ENCODE data around the gene GART.

Gene GART

DNA sequence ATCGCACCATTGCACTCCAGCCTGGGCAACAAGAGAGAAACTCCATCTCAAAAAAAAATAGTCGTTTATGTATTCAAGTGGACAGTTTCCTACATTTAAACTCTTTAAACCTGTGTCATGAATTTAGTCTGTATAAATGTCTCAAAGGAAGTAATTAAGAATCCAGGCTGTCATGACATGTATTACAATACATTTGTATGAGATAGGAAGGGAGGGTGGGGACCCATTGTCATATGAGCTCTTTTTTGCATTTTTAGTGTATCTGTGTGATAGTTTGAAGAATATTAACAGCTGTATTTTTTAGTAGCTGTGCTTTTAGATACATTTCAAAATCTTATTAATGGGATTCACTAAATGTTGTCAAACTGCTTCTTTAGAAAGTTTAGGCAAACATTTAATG, 26.5 kb upstream of the GART start:
- Histone ChIP-seq H3K4me3 (ENCODE audit: low read depth in 1 of 2, low read length in 2 of 2) (no peak overlapping the region), H3K27me3 (ENCODE audit: low read depth, low read length) (no peaks in the 10 kb centered on the region), H3K36me3 (ENCODE audit: control insufficient read depth in 1 of 2, insufficient read depth in 2 of 2, low read length in 2 of 2) (peaks cover 32 to 56% of the 10 kb centered on the region in 2 donors), H3K4me1 (ENCODE audit: control insufficient read depth in 1 of 2, insufficient read depth in 2 of 2, low read length in 2 of 2) (peaks cover 5 to 20% of the 10 kb centered on the region in 2 donors), H3K9me3 (ENCODE audit: control insufficient read depth in 1 of 2, low read length in 2 of 2) (no peaks in the 10 kb centered on the region), H3K27ac (ENCODE audit: low read length) (no peak overlapping the region)

DNA sequence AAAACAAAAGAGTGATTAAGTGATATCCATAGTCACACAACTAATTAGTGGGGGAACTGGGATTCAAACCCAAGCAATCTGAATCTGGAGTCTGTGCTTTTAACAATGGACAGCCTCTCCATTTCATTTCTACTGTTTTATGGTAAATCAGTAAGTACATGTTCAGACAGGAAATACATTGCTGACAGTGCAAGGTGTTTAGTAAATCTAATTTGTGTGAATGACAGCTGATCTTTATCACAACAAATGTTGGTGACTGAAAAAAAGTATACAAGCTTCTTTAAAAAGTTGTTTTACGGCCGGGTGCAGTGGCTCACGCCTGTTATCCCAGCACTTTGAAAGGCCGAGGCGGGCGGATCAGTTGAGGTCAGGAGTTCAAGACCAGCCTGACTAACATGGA, 26.0 kb upstream of the GART start:
- Histone ChIP-seq H3K9me3 (ENCODE audit: control insufficient read depth in 1 of 2, low read length in 2 of 2) (no peaks in the 10 kb centered on the region), H3K27ac (ENCODE audit: low read length) (no peak overlapping the region), H3K4me3 (ENCODE audit: low read depth in 1 of 2, low read length in 2 of 2) (no peak overlapping the region), H3K4me1 (ENCODE audit: control insufficient read depth in 1 of 2, insufficient read depth in 2 of 2, low read length in 2 of 2) (peaks cover 5 to 16% of the 10 kb centered on the region in 2 donors), H3K27me3 (ENCODE audit: low read depth, low read length) (no peaks in the 10 kb centered on the region), H3K36me3 (ENCODE audit: control insufficient read depth in 1 of 2, insufficient read depth in 2 of 2, low read length in 2 of 2) (peaks cover 29 to 55% of the 10 kb centered on the region in 2 donors)

DNA sequence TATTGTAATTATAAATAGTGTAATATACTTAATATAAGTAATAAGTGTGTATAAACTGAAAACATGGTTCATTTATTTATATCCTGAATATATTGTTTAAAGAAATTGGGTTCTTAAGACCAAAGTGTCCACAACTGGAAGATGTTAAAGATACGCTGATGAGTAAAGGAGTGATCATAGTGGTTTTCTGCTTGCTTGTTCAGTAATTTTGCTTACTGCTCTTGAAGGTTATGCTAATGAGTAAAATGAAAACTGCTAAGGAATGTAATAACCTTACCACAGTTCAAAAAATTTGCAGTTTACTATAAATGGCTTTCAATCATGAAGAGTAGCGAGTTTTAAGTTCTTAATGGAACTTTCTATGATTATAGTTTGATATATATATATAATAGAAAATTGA, 24.6 kb upstream of the GART start:
- Histone ChIP-seq H3K4me3 (ENCODE audit: low read depth in 1 of 2, low read length in 2 of 2) (no peak overlapping the region), H3K27ac (ENCODE audit: low read length) (no peak overlapping the region), H3K27me3 (ENCODE audit: low read depth, low read length) (no peaks in the 10 kb centered on the region), H3K36me3 (ENCODE audit: control insufficient read depth in 1 of 2, insufficient read depth in 2 of 2, low read length in 2 of 2) (peaks cover 23 to 55% of the 10 kb centered on the region in 2 donors), H3K4me1 (ENCODE audit: control insufficient read depth in 1 of 2, insufficient read depth in 2 of 2, low read length in 2 of 2) (peaks cover 0 to 5% of the 10 kb centered on the region in 2 donors), H3K9me3 (ENCODE audit: control insufficient read depth in 1 of 2, low read length in 2 of 2) (no peaks in the 10 kb centered on the region)

DNA sequence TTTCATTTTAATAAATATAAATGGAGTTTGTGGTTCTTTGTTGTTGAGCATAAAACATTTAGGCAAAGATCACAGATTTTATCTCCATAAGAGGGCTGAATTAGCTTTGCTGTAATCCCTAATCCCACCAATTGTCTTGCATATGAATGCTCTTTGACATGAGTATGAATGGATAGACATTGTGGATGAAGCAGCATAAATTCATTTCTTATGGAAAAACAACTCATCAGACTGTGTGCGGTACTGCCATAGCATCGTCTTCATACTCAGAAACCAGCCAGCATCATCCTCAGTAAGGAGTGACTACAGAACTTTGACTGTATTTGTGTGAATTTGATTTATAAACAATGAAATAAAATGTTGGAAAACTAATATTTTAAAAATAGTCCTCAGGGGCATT, 20.5 kb upstream of the GART start:
- Histone ChIP-seq H3K4me1 (ENCODE audit: control insufficient read depth in 1 of 2, insufficient read depth in 2 of 2, low read length in 2 of 2) (peaks cover 0 to 15% of the 10 kb centered on the region in 2 donors), H3K27me3 (ENCODE audit: low read depth, low read length) (no peaks in the 10 kb centered on the region), H3K4me3 (ENCODE audit: low read depth in 1 of 2, low read length in 2 of 2) (no peak overlapping the region), H3K36me3 (ENCODE audit: control insufficient read depth in 1 of 2, insufficient read depth in 2 of 2, low read length in 2 of 2) (peaks cover 42 to 65% of the 10 kb centered on the region in 2 donors), H3K27ac (ENCODE audit: low read length) (no peak overlapping the region), H3K9me3 (ENCODE audit: control insufficient read depth in 1 of 2, low read length in 2 of 2) (no peaks in the 10 kb centered on the region)

DNA sequence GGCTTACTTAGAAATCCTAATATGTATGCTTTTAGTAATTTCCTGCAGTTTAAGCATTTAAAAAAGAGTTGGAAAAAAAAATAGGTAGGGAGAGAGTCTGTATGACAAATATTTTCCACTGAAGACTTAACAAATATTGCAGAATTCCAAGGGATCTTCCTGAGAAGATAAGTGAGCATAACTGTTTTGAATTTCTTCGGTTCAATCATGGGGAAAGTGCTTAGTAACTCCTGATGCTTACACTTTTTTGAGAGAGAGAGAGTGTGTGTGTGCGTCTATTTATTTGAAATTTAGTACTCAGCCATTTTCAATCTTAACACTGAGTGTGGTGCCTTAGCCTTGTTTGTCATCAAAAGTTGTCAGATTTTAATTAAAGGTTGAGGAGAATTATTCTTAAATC, 19.5 kb upstream of the GART start:
- no peaks in the 10 kb centered on the region for H3K27me3 ChIP-seq (ENCODE audit: low read depth, low read length)
- H3K4me1 ChIP-seq (ENCODE audit: control insufficient read depth in 1 of 2, insufficient read depth in 2 of 2, low read length in 2 of 2): peaks cover 0 to 16% of the 10 kb centered on the region in 2 donors
- no peak overlapping the region for H3K27ac ChIP-seq (ENCODE audit: low read length)
- H3K36me3 ChIP-seq (ENCODE audit: control insufficient read depth in 1 of 2, insufficient read depth in 2 of 2, low read length in 2 of 2): peaks cover 44 to 69% of the 10 kb centered on the region in 2 donors
- no peaks in the 10 kb centered on the region for H3K9me3 ChIP-seq (ENCODE audit: control insufficient read depth in 1 of 2, low read length in 2 of 2)
- H3K4me3 ChIP-seq (ENCODE audit: low read depth in 1 of 2, low read length in 2 of 2): no peak overlapping the region

DNA sequence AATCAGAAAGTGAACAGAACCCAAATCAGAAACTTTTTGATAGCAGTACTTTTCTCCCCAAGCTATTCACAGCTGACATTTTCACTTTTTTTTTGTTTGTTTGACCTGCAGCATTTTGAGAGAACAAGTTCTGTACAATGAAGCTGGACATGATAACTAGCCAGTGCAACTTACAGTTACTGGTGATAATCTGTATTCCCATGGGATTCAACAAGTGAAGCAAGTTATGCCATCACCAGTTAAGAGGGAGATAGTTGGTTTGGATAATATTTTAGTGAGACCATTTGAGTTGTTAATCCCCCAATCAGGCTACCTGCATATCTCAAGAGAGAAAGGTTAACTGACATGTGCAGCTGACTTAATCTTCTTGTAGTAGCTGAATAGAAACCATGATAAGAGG, 19.0 kb upstream of the GART start:
- Histone ChIP-seq H3K36me3 (ENCODE audit: control insufficient read depth in 1 of 2, insufficient read depth in 2 of 2, low read length in 2 of 2) (peaks cover 46 to 69% of the 10 kb centered on the region in 2 donors), H3K4me3 (ENCODE audit: low read depth in 1 of 2, low read length in 2 of 2) (no peak overlapping the region), H3K4me1 (ENCODE audit: control insufficient read depth in 1 of 2, insufficient read depth in 2 of 2, low read length in 2 of 2) (peaks cover 0 to 20% of the 10 kb centered on the region in 2 donors), H3K27ac (ENCODE audit: low read length) (no peak overlapping the region), H3K9me3 (ENCODE audit: control insufficient read depth in 1 of 2, low read length in 2 of 2) (no peaks in the 10 kb centered on the region), H3K27me3 (ENCODE audit: low read depth, low read length) (no peaks in the 10 kb centered on the region)

DNA sequence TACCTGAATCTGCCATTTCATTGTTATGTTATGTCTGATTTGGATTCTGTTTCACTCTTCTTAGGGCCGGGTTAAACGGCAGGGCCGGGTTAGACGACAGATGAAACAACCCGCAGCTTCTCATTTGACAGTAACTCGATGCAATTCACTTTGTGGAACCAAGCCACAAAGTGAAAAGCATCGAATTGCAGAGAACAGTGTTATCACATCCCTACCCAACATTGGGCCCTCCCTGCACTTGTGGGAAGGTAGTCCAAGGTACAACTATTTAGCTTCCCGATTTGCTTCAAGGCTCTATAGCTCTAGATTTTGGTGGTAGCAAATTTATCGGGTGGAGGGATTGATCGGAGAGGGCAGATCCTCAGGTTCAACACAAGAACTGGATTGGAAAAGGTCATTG, 17.9 kb upstream of the GART start:
- no peak overlapping the region for H3K27ac ChIP-seq (ENCODE audit: low read length)
- H3K27me3 ChIP-seq (ENCODE audit: low read depth, low read length): no peaks in the 10 kb centered on the region
- H3K9me3 ChIP-seq (ENCODE audit: control insufficient read depth in 1 of 2, low read length in 2 of 2): no peaks in the 10 kb centered on the region
- peaks cover 47 to 75% of the 10 kb centered on the region in 2 donors for H3K36me3 ChIP-seq (ENCODE audit: control insufficient read depth in 1 of 2, insufficient read depth in 2 of 2, low read length in 2 of 2)
- H3K4me3 ChIP-seq (ENCODE audit: low read depth in 1 of 2, low read length in 2 of 2): no peak overlapping the region
- H3K4me1 ChIP-seq (ENCODE audit: control insufficient read depth in 1 of 2, insufficient read depth in 2 of 2, low read length in 2 of 2): peaks cover 0 to 24% of the 10 kb centered on the region in 2 donors

DNA sequence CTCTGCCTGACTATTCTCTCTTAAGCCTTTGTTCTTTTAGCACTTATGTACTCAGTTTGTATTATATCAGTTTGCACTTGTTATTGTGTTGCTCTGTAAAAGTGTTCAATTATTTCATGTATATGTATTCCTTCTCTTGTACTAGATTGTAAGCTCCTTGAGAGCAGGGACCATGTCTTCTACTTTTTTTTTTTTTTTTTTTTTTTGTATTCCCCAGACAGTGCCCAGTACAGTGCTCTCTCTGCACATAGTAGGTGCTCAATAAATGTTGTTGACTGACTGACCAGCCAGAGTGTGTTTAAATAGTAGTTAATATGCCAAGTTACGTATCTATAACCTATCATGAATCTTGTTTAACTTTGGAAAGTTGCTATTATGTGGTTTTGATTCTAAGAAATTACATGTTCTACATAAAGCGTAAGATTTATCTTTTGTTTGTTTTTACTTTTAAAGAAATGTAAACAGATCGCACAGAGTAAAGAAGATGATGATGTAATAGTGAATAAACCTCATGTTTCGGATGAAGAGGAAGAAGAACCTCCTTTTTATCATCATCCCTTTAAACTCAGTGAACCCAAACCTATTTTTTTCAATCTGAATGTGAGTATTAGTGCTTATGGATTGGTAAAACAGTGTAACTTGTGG, 17.0 kb upstream of the GART start:
- no peaks in the 10 kb centered on the region for H3K9me3 ChIP-seq (ENCODE audit: control insufficient read depth in 1 of 2, low read length in 2 of 2)
- no peak overlapping the region for H3K4me3 ChIP-seq (ENCODE audit: low read depth in 1 of 2, low read length in 2 of 2)
- peaks cover 56 to 79% of the 10 kb centered on the region in 2 donors for H3K36me3 ChIP-seq (ENCODE audit: control insufficient read depth in 1 of 2, insufficient read depth in 2 of 2, low read length in 2 of 2)
- peaks cover 0 to 24% of the 10 kb centered on the region in 2 donors for H3K4me1 ChIP-seq (ENCODE audit: control insufficient read depth in 1 of 2, insufficient read depth in 2 of 2, low read length in 2 of 2)
- no peak overlapping the region for H3K27ac ChIP-seq (ENCODE audit: low read length)
- H3K27me3 ChIP-seq (ENCODE audit: low read depth, low read length): no peaks in the 10 kb centered on the region

DNA sequence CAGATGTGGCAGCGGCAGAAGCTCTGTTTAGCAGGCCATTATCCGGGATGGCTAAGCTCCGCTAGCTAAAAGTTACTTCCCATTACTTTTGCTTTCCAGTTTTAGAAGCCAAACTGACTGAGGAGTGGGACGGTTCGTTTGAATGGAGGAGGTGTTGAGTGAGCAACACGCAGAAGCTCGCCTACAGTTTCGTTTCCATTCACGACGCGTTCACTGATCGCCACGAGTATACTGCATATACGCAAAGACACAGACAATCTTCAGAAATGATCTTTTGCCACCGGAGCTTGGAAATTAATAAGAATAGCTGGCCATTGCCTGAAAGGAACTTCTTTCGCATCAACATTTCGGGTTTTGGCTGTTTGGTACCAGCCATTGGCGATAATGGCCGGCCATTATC, 15.5 kb upstream of the GART start:
- H3K27ac ChIP-seq (ENCODE audit: low read length): no peak overlapping the region
- H3K4me3 ChIP-seq (ENCODE audit: low read depth in 1 of 2, low read length in 2 of 2): no peak overlapping the region
- peaks cover 71 to 81% of the 10 kb centered on the region in 2 donors for H3K36me3 ChIP-seq (ENCODE audit: control insufficient read depth in 1 of 2, insufficient read depth in 2 of 2, low read length in 2 of 2)
- no peaks in the 10 kb centered on the region for H3K27me3 ChIP-seq (ENCODE audit: low read depth, low read length)
- no peaks in the 10 kb centered on the region for H3K9me3 ChIP-seq (ENCODE audit: control insufficient read depth in 1 of 2, low read length in 2 of 2)
- H3K4me1 ChIP-seq (ENCODE audit: control insufficient read depth in 1 of 2, insufficient read depth in 2 of 2, low read length in 2 of 2): peaks cover 0 to 24% of the 10 kb centered on the region in 2 donors

DNA sequence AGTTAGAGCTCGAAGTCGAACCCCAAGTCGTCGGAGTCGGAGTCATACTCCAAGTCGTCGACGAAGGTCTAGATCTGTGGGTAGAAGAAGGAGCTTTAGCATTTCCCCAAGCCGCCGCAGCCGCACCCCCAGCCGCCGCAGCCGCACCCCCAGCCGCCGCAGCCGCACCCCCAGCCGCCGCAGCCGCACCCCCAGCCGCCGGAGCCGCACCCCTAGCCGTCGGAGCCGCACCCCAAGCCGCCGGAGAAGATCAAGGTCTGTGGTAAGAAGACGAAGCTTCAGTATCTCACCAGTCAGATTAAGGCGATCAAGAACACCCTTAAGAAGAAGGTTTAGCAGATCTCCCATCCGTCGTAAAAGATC, 13.0 kb upstream of the GART start:
- Histone ChIP-seq H3K27me3 (ENCODE audit: low read depth, low read length) (no peaks in the 10 kb centered on the region), H3K9me3 (ENCODE audit: control insufficient read depth in 1 of 2, low read length in 2 of 2) (no peaks in the 10 kb centered on the region), H3K27ac (ENCODE audit: low read length) (no peak overlapping the region), H3K4me3 (ENCODE audit: low read depth in 1 of 2, low read length in 2 of 2) (no peak overlapping the region), H3K36me3 (ENCODE audit: control insufficient read depth in 1 of 2, insufficient read depth in 2 of 2, low read length in 2 of 2) (peaks cover 84 to 85% of the 10 kb centered on the region in 2 donors), H3K4me1 (ENCODE audit: control insufficient read depth in 1 of 2, insufficient read depth in 2 of 2, low read length in 2 of 2) (peaks cover 0 to 10% of the 10 kb centered on the region in 2 donors)

DNA sequence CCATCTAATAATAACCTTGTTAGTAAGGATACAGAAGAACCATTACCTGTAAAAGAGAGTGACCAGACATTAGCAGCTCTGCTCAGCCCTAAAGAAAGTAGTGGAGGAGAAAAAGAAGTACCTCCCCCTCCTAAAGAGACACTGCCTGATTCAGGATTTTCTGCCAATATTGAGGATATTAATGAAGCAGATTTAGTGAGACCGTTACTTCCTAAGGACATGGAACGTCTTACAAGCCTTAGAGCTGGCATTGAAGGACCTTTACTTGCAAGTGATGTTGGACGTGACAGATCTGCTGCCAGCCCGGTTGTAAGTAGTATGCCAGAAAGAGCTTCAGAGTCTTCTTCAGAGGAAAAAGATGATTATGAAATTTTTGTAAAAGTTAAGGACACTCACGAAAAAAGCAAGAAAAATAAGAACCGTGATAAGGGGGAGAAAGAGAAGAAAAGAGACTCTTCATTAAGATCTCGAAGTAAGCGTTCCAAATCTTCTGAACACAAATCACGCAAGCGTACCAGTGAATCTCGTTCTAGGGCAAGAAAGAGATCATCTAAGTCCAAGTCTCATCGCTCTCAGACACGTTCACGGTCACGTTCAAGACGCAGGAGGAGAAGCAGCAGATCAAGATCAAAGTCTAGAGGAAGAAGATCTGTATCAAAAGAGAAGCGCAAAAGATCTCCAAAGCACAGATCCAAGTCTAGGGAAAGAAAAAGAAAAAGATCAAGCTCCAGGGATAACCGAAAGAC, 12.5 kb upstream of the GART start:
- Histone ChIP-seq H3K36me3 (ENCODE audit: control insufficient read depth in 1 of 2, insufficient read depth in 2 of 2, low read length in 2 of 2) (peaks cover 84 to 85% of the 10 kb centered on the region in 2 donors), H3K4me3 (ENCODE audit: low read depth in 1 of 2, low read length in 2 of 2) (no peak overlapping the region)

More for the DNA sequence above, 12.5 kb upstream of the GART start:
- H3K27ac ChIP-seq (ENCODE audit: low read length): no peak overlapping the region
- no peaks in the 10 kb centered on the region for H3K9me3 ChIP-seq (ENCODE audit: control insufficient read depth in 1 of 2, low read length in 2 of 2)
- H3K4me1 ChIP-seq (ENCODE audit: control insufficient read depth in 1 of 2, insufficient read depth in 2 of 2, low read length in 2 of 2): peaks cover 0 to 9% of the 10 kb centered on the region in 2 donors
- H3K27me3 ChIP-seq (ENCODE audit: low read depth, low read length): no peaks in the 10 kb centered on the region
